CD4-positive, CD25-positive, alpha-beta regulatory T cell (primary cell): Measurements from ENCODE around the gene SMOC2. TPM values are rescaled to one million over a fixed set of nuclear protein-coding genes. Genes with fewer than 3 reads are reported as not detected.
A peak's percentile ranks its signal among the peaks of the same experiment; 100 is the strongest.

ENCODE experiments used
- ATAC-seq, 2 donors: fragments of 150-1000 bp; cut with Tn5 transposase; one replicate each; pipeline ENCODE4 v1.10.0; 2021; ENCODE audit warnings: low read depth in 2 of 2, moderate number of reproducible peaks in 2 of 2, moderate library complexity in 1 of 2
- DNase-seq, 3 donors: peaks; one replicate each; pipeline versions ENCODE4 v3.0.0 to v3.0.0-alpha.2; 2012 to 2022; ENCODE audit warnings: mixed read lengths in 1 of 3
- H3K27ac ChIP-seq: one replicate; pipeline ENCODE4 v1.7.0; 2013; ENCODE audit warnings: mild to moderate bottlenecking, low read length; ENCODE audit not compliant: insufficient read depth, poor library complexity, severe bottlenecking
- H3K27me3 ChIP-seq: one replicate; pipeline ENCODE4 v1.7.0; 2013; ENCODE audit warnings: low read length; ENCODE audit not compliant: control insufficient read depth, insufficient read depth
- H3K36me3 ChIP-seq: one replicate; pipeline ENCODE4 v1.7.0; 2013; ENCODE audit warnings: mild to moderate bottlenecking, low read length, moderate library complexity; ENCODE audit not compliant: control insufficient read depth, insufficient read depth
- H3K4me1 ChIP-seq: 2 replicates; pipeline ENCODE4 v1.7.0; 2013; ENCODE audit warnings: mild to moderate bottlenecking, low read length; ENCODE audit not compliant: insufficient read depth, control insufficient read depth, poor library complexity, severe bottlenecking
- H3K4me3 ChIP-seq: one replicate; pipeline ENCODE4 v1.7.0; 2013; ENCODE audit warnings: low read depth, mild to moderate bottlenecking, low read length, moderate library complexity
- H3K9me3 ChIP-seq, 2 experiments: 1 replicate in 1 of 2; 2 replicates in 1 of 2; pipeline ENCODE4 v1.7.0; 2013; ENCODE audit warnings: low read length in 2 of 2, mild to moderate bottlenecking in 1 of 2, moderate library complexity in 1 of 2; ENCODE audit not compliant: control insufficient read depth in 2 of 2
- H3K27ac Mint-ChIP-seq, 3 donors: one replicate each; pipeline ENCODE4 v1.8.0; 2020 to 2022; ENCODE audit warnings: mild to moderate bottlenecking in 3 of 3, mixed read lengths in 3 of 3, moderate library complexity in 2 of 3
- H3K27me3 Mint-ChIP-seq: one replicate; pipeline ENCODE4 v1.8.0; 2022; ENCODE audit warnings: mild to moderate bottlenecking, mixed read lengths
- H3K36me3 Mint-ChIP-seq: one replicate; pipeline ENCODE4 v1.8.0; 2020; ENCODE audit warnings: mixed read lengths
- H3K4me1 Mint-ChIP-seq, 4 donors: one replicate each; pipeline ENCODE4 v1.8.0; 2020 to 2022; ENCODE audit warnings: mixed read lengths in 4 of 4, mild to moderate bottlenecking in 1 of 4
- H3K4me3 Mint-ChIP-seq, 4 donors: one replicate each; pipeline ENCODE4 v1.8.0; 2020 to 2022; ENCODE audit warnings: mild to moderate bottlenecking in 4 of 4, mixed read lengths in 4 of 4, moderate library complexity in 3 of 4
- H3K9me3 Mint-ChIP-seq, 7 donors: one replicate each; pipeline ENCODE4 v1.8.0; 2020 to 2022; ENCODE audit warnings: mixed read lengths in 7 of 7, mild to moderate bottlenecking in 3 of 7, moderate library complexity in 2 of 7
- polyA plus RNA-seq, 4 donors: library from polyadenylated mRNA; unstranded; fragments of 300-500 nt; fragmentation: Illumina TruSeq; gene quantifications; one replicate each; pipeline ENCODE4 v1.2.3, GENCODE V29; 2021
- total RNA-seq: library from RNA; stranded (reverse); gene quantifications from one replicate; pipeline ENCODE4 v1.2.3, GENCODE V29; 2022

The SMOC2 gene
- total and polyA plus RNA-seq, 5 donors from 2014 or later, result not detected

DNA sequence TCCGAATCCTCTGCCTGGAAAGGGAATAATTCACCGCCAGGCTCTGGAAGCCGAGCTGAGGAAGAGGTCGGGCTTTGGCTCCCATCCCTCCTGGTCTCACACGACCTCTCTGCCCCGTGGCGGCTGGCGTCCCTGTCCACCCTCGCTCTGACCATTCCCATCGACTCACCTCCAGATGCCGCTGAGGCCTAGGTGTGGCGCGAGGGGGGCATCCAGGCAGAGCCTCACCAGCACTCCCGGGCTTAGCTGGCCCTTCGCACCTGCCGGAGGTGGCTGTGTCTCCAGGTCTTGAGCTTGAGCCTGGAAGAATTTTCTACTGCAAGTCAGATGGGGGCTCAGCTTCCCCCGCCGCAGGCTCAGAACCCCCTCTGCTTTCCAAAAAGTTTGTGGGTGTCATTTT, 28.5 kb upstream of the SMOC2 start:
- ATAC-seq (no peak), DNase-seq (no peak)
- H3K9me3 ChIP-seq, result no peaks in the 10 kb centered on the region
- no peaks in the 10 kb centered on the region for H3K27me3 Mint-ChIP-seq
- no peaks in the 10 kb centered on the region for H3K36me3 Mint-ChIP-seq
- no peaks in the 10 kb centered on the region for H3K4me1 Mint-ChIP-seq
- H3K4me3 Mint-ChIP-seq, result no peak overlapping the region
- no peak overlapping the region for H3K4me3 ChIP-seq
- H3K27ac ChIP-seq, result no peak overlapping the region
- no peak overlapping the region for H3K27ac Mint-ChIP-seq
- no peaks in the 10 kb centered on the region for H3K27me3 ChIP-seq
- H3K9me3 Mint-ChIP-seq, result no peaks in the 10 kb centered on the region
- no peaks in the 10 kb centered on the region for H3K4me1 ChIP-seq
- no peaks in the 10 kb centered on the region for H3K36me3 ChIP-seq

GRCh38 chr6:168413018-168413720, 27.8 kb upstream of the SMOC2 start:
- H3K36me3 ChIP-seq, result no peaks in the 10 kb centered on the region
- H3K9me3 ChIP-seq, result no peaks in the 10 kb centered on the region
- ATAC-seq, result no peak
- H3K4me1 Mint-ChIP-seq, result no peaks in the 10 kb centered on the region
- no peaks in the 10 kb centered on the region for H3K4me1 ChIP-seq
- no peak overlapping the region for H3K27ac ChIP-seq
- H3K36me3 Mint-ChIP-seq, result no peaks in the 10 kb centered on the region
- no peak for DNase-seq
- H3K4me3 Mint-ChIP-seq, result no peak overlapping the region
- no peak overlapping the region for H3K4me3 ChIP-seq
- H3K27ac Mint-ChIP-seq, result no peak overlapping the region
- H3K9me3 Mint-ChIP-seq, result no peaks in the 10 kb centered on the region
- H3K27me3 ChIP-seq, result no peaks in the 10 kb centered on the region
- H3K27me3 Mint-ChIP-seq, result no peaks in the 10 kb centered on the region

DNA sequence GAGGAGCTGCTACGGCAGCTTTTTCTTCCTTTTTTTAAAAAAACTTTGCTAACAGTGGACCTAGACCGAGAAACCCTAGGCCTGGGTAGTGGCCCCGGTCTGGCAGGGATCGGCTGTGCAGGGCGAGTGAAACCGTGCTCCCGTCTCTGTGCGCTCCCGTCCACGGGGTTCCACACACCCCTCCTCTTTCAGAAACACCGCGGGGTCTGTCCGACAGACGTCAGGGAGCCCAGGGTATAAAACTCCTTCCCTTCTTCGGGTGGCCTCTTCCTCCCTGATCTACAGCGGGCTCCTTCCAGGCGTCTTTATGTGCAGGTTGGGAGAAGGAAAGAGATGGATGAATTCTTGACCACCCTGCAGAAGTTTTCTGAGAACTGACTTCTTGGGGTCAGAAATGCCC, 27.1 kb upstream of the SMOC2 start:
- DNase-seq (no peak), ATAC-seq (no peak)
- Mint-ChIP-seq H3K27me3 (no peaks in the 10 kb centered on the region), H3K36me3 (no peaks in the 10 kb centered on the region), H3K4me3 (no peak overlapping the region), H3K27ac (no peak overlapping the region), H3K4me1 (no peaks in the 10 kb centered on the region), H3K9me3 (no peaks in the 10 kb centered on the region)
- Histone ChIP-seq H3K4me1 (no peaks in the 10 kb centered on the region), H3K36me3 (no peaks in the 10 kb centered on the region), H3K9me3 (no peaks in the 10 kb centered on the region), H3K27ac (no peak overlapping the region), H3K4me3 (no peak overlapping the region), H3K27me3 (no peaks in the 10 kb centered on the region)

DNA sequence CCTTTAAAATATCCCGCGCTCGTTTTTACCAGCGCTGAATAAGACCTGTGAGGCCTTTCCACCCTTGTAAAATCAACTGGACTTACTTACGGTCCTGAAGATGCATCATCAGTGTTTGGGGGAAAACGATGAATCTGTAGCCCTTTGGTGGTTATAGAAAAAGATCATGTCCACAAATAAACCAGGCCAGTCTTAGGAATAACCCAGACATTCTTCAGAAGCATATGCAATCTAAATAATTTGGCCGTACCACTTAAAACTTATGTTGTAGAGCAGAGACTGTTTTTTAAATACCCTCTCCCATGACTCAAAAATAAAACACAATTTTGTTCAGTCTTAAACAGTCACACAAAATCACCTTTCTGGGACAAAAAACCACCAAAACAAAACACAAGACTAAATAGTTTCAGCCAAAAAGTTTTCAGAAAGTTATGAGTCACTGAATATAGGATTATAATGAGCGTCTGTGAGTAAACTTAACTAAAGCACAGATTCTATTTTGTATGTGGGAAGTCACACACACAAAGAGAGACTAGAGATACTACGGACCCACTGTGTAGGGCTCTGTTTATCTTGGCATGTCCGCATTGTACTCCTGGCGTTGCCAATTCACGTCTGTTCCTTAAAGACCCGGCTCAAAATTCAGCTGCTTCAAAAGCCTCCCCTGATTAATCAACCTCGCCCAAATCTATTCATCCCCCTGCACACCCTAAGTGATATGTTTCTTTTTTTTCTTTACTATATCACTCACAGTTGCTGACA, 26.5 kb upstream of the SMOC2 start:
- H3K9me3 ChIP-seq, result no peaks in the 10 kb centered on the region
- no peak for ATAC-seq
- DNase-seq, result no peak
- Mint-ChIP-seq H3K9me3 (peaks cover 0 to under 1% (median 0%) of the 10 kb centered on the region in 7 donors), H3K27me3 (no peaks in the 10 kb centered on the region), H3K4me3 (no peak overlapping the region), H3K27ac (no peak overlapping the region), H3K36me3 (no peaks in the 10 kb centered on the region), H3K4me1 (no peaks in the 10 kb centered on the region)
- no peak overlapping the region for H3K27ac ChIP-seq
- H3K27me3 ChIP-seq, result no peaks in the 10 kb centered on the region
- H3K4me3 ChIP-seq, result no peak overlapping the region
- no peaks in the 10 kb centered on the region for H3K4me1 ChIP-seq
- no peaks in the 10 kb centered on the region for H3K36me3 ChIP-seq

GRCh38 chr6:168415098-168415992, 25.6 kb upstream of the SMOC2 start:
- Mint-ChIP-seq H3K9me3 (peaks cover 0 to 2% (median 0%) of the 10 kb centered on the region in 7 donors), H3K4me1 (no peaks in the 10 kb centered on the region), H3K36me3 (no peaks in the 10 kb centered on the region), H3K27ac (no peak overlapping the region), H3K27me3 (no peaks in the 10 kb centered on the region), H3K4me3 (no peak overlapping the region)
- Histone ChIP-seq H3K4me1 (no peaks in the 10 kb centered on the region), H3K9me3 (no peaks in the 10 kb centered on the region), H3K36me3 (no peaks in the 10 kb centered on the region), H3K27me3 (no peaks in the 10 kb centered on the region), H3K4me3 (no peak overlapping the region), H3K27ac (no peak overlapping the region)
- DNase-seq, result no peak
- ATAC-seq, result no peak

- Histone ChIP-seq H3K27me3 (no peaks in the 10 kb centered on the region), H3K4me3 (no peak overlapping the region), H3K27ac (no peak overlapping the region), H3K9me3 (no peaks in the 10 kb centered on the region), H3K4me1 (no peaks in the 10 kb centered on the region), H3K36me3 (no peaks in the 10 kb centered on the region)
- peaks cover 0 to 2% (median 0%) of the 10 kb centered on the region in 7 donors for H3K9me3 Mint-ChIP-seq
- H3K27ac Mint-ChIP-seq, result no peak overlapping the region
- H3K4me3 Mint-ChIP-seq, result no peak overlapping the region
- DNase-seq (no peak), ATAC-seq (no peak)
- no peaks in the 10 kb centered on the region for H3K27me3 Mint-ChIP-seq
- no peaks in the 10 kb centered on the region for H3K4me1 Mint-ChIP-seq
- no peaks in the 10 kb centered on the region for H3K36me3 Mint-ChIP-seq
Measured at GRCh38 chr6:168415993-168416530, 24.9 kb upstream of the SMOC2 start.

- DNase-seq (no peak), ATAC-seq (peak in 1 of 2 donors; percentile 18)
- Mint-ChIP-seq H3K27ac (no peak overlapping the region), H3K36me3 (no peaks in the 10 kb centered on the region), H3K4me1 (no peaks in the 10 kb centered on the region), H3K27me3 (no peaks in the 10 kb centered on the region), H3K4me3 (no peak overlapping the region), H3K9me3 (peaks cover 0 to 2% (median 0%) of the 10 kb centered on the region in 7 donors)
- Histone ChIP-seq H3K27ac (no peak overlapping the region), H3K27me3 (no peaks in the 10 kb centered on the region), H3K36me3 (no peaks in the 10 kb centered on the region), H3K4me1 (no peaks in the 10 kb centered on the region), H3K4me3 (no peak overlapping the region), H3K9me3 (no peaks in the 10 kb centered on the region)
Measured at GRCh38 chr6:168416531-168416930, 24.5 kb upstream of the SMOC2 start.
